H7 (cell line): ENCODE results near the gene HPSE. TPM values are rescaled to one million over a fixed set of nuclear protein-coding genes. Genes with fewer than 3 reads are reported as not detected.
A peak's percentile ranks its signal among the peaks of the same experiment; 100 is the strongest.
"Not testable (repeated sequence)": the region's sequence is repeated elsewhere in the genome, so short reads cannot be mapped to it uniquely, and the experiment has no call there.

Experiments
- DNase-seq: peaks from one replicate; pipeline ENCODE4 v3.0.0; 2012
- H3K27me3 ChIP-seq: 2 replicates; pipeline ENCODE4 v1.6.0; 2011; ENCODE audit warnings: mild to moderate bottlenecking, low read length; ENCODE audit not compliant: control insufficient read depth, insufficient read depth
- H3K36me3 ChIP-seq: replicated peaks from 2 replicates; pipeline ENCODE4 v1.5.1; 2011; ENCODE audit warnings: low read length; ENCODE audit not compliant: control insufficient read depth, insufficient read depth
- H3K4me3 ChIP-seq: 2 replicates; pipeline ENCODE4 v1.5.1; 2011; ENCODE audit warnings: low read depth, mild to moderate bottlenecking, control low read depth, low read length, moderate library complexity; ENCODE audit not compliant: insufficient read depth
- total RNA-seq: library from RNA; depleted of rRNA; stranded (reverse); fragments of >200 nt; shearing (Covaris generic); gene quantifications from 2 replicates; pipeline ENCODE4 v1.2.3, GENCODE V29; 2014

Gene HPSE
- total RNA-seq, 1 experiment from 2014 or later, result 0.62 TPM

DNA sequence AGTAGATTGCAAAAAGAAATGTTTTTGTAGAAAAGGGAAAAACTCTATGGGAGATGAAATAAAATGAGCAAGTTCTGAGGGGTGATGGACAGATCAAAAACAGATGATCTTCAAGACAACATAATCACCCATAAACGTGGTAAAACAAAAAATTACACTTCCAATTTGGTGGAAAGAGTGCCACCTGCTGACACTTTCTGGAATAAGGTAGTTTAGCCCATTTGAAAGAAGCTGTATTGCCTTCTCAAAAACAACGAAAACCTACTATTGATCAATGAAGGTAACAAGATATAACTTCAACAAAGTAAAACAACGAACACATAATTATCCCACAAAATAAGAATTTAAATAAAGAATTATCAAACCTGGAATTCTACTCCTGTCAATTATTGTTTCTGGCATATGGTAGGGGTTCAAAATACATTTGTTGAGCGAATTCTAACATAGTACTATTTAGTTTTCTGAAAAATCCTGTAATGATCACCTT, 52.6 kb downstream of the HPSE start:
- peaks cover 3% of the 10 kb centered on the region for H3K36me3 ChIP-seq
- H3K4me3 ChIP-seq, result no peak overlapping the region
- H3K27me3 ChIP-seq, result peaks cover 3% of the 10 kb centered on the region
- DNase-seq, result peak; percentile 36

DNA sequence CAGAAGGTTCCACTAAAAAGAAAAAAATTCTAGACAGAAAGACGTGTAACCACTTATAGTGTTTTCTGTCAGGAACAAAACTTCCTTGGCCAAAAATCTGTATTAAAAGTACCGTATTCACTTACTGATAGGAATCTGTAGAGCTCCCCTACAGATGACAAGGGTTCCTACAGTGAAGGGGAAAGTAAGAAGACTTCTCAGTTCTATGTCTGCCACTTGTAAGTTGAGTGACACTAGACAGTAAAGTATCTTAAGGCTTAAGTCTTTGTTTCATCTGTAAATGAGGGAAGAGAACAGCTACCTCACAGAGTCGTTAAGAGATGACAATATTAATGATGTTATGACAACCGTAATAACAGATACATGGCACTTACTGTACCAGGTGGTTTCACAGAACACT, 53.3 kb downstream of the HPSE start:
- Histone ChIP-seq H3K27me3 (peaks cover 3% of the 10 kb centered on the region), H3K36me3 (peaks cover 3% of the 10 kb centered on the region), H3K4me3 (no peak overlapping the region)
- no peak for DNase-seq

DNA sequence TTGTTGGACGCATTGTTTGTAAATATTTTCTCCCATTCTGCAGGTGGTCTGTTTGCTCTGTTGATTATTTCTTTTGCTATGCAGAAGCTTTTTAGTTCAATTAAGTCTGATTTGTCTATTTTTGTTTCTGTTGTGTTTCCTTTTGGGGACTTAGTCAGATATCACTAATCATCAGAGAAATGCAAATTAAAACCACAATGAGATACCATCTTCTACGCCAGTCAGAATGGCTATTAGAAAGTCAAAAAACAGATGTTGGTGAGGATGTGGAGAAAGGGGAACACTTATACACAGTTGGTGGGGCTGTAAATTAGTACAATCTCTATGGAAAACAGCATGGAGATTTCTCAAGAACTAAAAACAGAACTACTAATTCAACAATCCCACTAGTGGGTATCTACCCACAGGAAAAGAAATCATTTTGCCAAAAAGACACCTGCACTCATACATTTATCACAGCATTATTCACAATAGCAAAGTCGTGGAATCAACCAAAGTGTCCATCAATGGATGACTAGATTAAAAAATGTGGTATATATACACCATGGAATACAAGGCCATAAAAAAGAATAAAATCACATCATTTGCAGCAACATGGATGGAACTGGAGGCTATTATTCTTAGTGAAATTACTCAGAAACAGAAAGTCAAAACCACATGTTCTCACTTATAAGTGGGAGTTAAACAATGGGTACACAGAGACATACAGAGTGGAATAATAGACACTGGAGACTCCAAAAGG, 58.2 kb downstream of the HPSE start:
- no peaks in the 10 kb centered on the region for H3K27me3 ChIP-seq
- peaks cover 3% of the 10 kb centered on the region for H3K36me3 ChIP-seq
- H3K4me3 ChIP-seq, result no peak overlapping the region
- no peak for DNase-seq

DNA sequence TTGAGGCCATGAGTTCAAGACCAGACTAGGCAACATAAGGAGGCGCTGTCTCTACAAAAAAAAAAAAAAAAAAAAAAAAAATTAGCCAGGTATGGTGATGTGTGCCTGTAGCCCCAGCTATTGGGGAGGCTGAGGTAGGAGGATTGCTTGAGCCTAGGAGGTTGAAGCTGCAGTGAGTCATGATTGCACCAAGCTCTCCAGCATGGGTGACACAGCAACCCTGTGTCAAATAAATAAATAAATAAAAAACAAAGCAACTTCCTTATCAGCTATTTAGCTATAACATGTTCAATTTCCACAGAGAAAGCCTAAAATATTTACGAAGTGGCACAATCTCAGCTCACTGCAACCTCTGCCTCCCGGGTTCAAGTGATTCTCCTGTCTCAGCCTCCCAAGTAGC, 60.7 kb downstream of the HPSE start:
- H3K27me3 ChIP-seq, DNase-seq, H3K4me3 ChIP-seq, H3K36me3 ChIP-seq: not testable (repeated sequence)

DNA sequence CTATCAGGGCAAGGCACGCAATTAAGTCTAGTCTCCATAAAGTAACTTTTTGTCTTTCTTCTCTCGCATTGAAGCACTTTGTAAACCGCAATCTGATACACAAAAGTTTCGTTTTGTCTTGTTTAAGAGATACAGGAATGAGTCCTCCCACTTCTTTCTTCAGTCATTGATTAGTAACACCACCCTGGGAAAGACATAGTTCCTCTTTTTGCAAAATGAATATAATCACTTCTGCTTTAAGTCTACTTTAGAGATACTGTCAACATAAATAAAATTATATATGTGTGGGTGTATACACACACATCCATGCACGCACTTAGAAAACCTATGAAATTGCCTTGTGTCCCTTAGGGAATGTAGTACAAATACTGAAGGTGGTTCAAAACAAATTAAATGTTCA, 61.7 kb downstream of the HPSE start:
- H3K36me3 ChIP-seq, result peaks cover 4% of the 10 kb centered on the region
- no peaks in the 10 kb centered on the region for H3K27me3 ChIP-seq

DNA sequence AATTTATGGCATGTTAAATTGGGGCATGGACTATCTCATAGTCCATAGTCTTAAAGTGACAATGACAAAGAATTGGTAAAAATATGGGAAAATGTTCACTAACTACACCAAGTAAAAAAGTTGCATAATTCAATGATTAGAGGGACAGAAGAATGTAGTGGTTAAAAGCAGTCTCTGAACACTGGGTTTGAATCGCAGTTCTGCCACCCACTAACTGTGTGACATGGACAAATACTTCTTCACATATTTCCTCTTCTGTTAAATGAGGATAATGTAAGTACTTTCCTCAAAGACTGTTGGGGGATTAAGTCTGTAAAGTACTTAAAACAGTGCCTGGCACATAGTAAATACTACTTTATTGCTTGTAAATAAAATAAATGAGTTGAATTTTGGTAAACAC, 65.4 kb downstream of the HPSE start:
- no peak for DNase-seq
- H3K27me3 ChIP-seq, result no peaks in the 10 kb centered on the region

More for the DNA sequence above, 61.7 kb downstream of the HPSE start:
- DNase-seq, result no peak
- H3K4me3 ChIP-seq, result no peak overlapping the region

DNA sequence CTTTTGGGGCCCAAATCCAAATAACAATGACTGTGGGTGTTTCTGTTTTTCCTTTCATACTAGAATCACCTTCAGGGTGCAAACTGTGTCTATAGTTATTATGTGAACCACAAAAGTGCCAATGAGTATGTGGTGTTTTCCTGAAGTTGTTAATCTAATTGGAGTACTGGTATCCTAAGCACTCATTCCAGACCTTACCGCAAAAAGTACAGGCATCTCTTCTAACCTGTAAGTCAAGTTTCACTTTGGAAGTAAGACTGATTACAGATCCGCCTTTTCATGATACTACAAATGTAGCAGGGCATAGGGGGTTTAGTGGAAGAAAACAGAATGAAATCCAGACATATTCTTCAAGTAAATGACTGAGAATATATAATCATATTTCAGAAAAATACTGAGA, 66.2 kb downstream of the HPSE start:
- no peaks in the 10 kb centered on the region for H3K27me3 ChIP-seq
- DNase-seq, result no peak
- peaks cover 4% of the 10 kb centered on the region for H3K36me3 ChIP-seq
- no peak overlapping the region for H3K4me3 ChIP-seq

More for the DNA sequence above, 65.4 kb downstream of the HPSE start:
- Histone ChIP-seq H3K4me3 (no peak overlapping the region), H3K36me3 (peaks cover 4% of the 10 kb centered on the region)

DNA sequence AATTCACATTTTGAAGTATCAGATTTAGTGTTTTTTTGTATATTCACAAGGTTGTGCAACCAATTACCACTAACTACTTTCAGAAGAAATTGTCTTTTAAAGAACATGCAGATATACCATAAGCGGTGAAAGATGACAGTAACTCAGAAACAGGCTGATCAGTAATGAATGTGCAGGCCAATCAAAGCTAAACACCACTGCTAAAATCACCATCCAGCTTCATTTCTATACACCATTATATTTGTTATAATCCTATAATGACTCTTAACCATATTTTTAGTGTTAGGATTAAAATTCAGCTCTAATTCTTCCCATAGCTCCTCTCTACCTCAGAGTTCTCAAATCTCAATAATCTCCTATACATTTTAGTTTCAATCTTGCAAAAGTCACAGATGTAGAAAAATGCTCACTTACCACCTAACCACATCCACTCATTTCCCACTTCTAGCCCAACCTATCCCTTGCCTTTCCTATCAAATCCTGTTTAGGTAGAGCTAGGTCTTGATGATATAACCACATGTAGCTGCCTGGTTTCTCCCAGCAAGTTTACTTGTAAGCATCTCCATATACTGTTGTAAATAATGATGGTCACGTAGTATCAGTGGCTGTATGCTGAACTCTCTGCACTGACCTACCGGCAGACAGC, 66.7 kb downstream of the HPSE start:
- H3K27me3 ChIP-seq, result no peaks in the 10 kb centered on the region
- H3K36me3 ChIP-seq, result peaks cover 4% of the 10 kb centered on the region
- no peak overlapping the region for H3K4me3 ChIP-seq
- DNase-seq, result no peak

DNA sequence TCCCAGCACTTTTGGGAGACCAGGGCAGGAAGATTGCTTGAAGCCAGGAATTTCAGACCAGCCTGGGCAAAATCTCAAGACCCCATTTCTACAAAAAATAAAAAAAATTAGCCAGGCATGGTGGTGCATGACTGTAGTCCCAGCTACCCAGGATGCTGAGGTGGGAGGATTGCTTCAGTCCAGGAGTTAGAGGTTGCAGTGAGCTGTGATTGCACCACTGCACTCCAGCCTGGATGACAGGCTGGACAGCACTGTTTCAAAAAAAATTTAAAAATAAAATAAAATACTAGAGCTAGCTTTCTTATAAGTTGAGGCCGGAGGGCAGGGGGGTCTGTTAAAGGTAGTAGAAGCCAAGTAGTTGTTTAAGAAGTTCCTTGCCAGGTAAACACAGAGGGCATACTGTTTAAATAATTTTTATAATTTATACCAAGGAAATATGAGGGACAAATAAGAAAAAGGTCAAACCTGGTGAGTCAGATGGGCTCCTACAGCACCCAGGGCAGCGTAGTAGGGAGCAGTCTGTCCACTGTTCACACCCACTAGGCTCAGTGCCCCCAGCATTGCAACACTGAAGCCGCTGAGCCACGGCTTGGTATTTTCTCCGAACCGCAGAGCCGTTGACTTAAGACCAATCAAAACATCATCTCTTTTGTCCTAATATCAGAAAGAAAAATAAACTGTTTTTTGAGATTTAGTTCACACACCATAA, 67.4 kb downstream of the HPSE start:
- H3K4me3 ChIP-seq, result no peak overlapping the region
- peaks cover 4% of the 10 kb centered on the region for H3K36me3 ChIP-seq
- H3K27me3 ChIP-seq, result no peaks in the 10 kb centered on the region
- DNase-seq, result no peak

DNA sequence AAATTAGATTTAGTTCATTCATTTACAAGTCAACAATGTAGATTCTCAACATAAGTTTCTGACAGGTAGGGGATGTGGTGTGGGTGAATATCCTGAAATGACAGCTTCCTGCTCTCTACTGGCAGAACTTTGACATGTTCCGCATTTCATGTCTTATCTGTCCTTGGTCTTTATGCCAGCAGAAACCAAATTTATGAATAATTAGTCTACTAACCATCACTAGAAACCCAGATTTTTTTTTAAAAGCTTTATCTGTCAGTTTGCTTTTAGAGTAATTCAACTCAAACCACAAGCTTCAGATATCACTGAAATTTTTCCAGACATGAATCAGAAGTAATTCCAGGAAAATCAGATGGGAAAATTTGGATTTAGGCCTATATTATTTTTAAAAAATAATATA, 68.0 kb downstream of the HPSE start:
- DNase-seq, result no peak
- Histone ChIP-seq H3K4me3 (no peak overlapping the region), H3K27me3 (no peaks in the 10 kb centered on the region), H3K36me3 (peaks cover 4% of the 10 kb centered on the region)

DNA sequence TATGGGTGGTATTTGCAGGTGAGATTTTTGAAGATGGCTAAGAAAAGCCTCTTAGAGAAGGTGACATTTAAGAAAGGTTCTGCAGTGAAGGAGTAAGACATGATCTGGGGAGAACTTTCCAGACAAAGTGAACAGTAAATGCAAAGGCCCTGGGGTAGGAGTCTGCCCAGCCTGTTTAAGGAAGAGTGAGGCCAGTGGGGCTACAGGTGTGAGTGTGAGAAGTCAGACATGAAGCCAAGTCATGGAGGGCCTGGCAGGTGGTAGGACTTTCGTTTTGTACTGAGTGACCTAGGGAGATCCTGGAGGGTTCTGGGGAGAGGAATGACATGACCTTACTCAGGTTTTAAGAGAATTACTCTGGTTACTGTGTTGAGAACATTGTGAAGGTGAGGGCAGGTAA, 71.5 kb downstream of the HPSE start:
- Histone ChIP-seq H3K27me3 (no peaks in the 10 kb centered on the region), H3K4me3 (no peak overlapping the region), H3K36me3 (peaks cover under 1% of the 10 kb centered on the region)
- no peak for DNase-seq

DNA sequence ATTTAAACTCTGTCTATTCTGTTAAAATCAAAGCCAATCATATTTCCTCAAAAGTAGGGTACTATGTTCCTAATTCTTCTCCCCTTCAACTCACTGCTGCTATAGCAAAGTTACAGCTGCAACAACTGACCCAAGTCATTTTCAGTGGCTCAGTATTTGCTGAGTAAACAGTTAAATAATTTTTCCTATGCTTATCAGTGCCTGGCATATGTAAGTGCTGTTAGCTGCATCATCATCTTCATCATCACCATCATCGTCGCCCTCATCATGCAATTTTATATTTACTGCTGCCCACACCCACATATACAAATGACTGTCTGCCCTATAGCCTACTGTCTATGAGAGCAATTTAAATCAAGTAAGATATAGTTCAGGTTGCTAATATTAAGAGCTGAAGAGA, 72.0 kb downstream of the HPSE start:
- no peak overlapping the region for H3K4me3 ChIP-seq
- no peak for DNase-seq
- H3K36me3 ChIP-seq, result no peaks in the 10 kb centered on the region; the same call in none of the 2 replicates
- H3K27me3 ChIP-seq, result no peaks in the 10 kb centered on the region

DNA sequence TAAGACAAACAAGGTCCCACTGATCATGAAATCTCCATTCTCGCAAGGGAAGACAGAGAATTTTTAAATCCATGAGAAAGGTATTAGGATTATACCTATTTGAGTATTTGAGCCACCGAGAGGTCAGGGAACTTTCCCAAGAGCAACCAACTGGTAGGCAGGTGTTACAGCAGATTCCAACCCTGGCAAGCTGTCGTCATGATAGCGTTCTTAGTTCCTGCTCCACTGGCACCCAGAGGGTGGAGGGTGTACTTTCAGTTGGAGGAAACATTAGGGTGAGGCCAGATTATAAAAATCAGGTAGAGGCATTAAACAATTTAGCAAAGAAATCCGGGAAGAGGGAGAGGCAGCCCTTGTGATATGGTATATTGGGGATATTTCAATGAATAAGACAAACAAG, 73.3 kb downstream of the HPSE start:
- Histone ChIP-seq H3K4me3 (no peak overlapping the region), H3K27me3 (no peaks in the 10 kb centered on the region), H3K36me3 (no peaks in the 10 kb centered on the region; the same call in none of the 2 replicates)
- no peak for DNase-seq

DNA sequence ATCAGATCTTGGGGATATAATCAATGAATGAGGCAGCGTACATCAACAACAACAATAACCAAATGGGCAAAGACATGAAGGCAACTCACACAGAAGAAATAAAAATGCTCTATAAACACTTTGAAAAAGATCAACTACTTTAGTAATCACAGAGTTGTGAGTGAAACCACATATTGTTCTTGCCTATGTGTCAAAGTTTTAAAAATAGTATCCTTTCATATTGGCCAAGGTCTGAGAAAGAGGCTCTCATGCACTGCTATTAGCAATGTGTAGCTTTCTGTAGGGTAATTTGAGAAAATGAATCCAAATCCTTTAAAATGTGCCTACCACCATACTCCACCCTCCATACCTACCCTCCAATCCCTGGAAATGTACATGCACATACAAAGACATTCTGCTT, 75.1 kb downstream of the HPSE start:
- H3K4me3 ChIP-seq, result no peak overlapping the region
- no peaks in the 10 kb centered on the region for H3K27me3 ChIP-seq
- no peak for DNase-seq
- H3K36me3 ChIP-seq, result no peaks in the 10 kb centered on the region; the same call in none of the 2 replicates

DNA sequence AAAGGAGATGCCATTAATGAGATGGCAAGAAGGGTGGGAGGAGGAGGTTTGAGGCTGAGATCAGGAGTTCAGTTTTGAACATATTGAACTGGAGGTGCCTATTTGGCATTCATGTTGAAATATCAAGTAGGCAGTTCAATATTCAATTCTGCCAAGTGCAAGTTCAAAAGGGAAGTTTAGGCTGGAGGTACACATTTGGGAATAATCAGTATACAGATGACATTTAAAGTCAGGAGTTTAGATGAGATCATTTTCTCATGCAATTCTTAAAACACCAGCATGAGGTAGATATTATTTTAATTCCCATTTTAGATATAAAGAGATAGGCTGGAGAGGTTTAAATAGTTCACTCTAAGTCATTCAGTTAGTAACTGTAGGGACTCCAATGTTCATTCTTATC, 76.2 kb downstream of the HPSE start:
- no peaks in the 10 kb centered on the region; the same call in none of the 2 replicates for H3K36me3 ChIP-seq
- H3K27me3 ChIP-seq, result no peaks in the 10 kb centered on the region
- DNase-seq, result no peak
- no peak overlapping the region for H3K4me3 ChIP-seq
